ENCODE results near the gene P4HA2. TPM values are rescaled to one million over a fixed set of nuclear protein-coding genes. Genes with fewer than 3 reads are reported as not detected.

Gene P4HA2
- total RNA-seq, 2 experiments from 2014 or later = 6.1 to 8.9 TPM

GRCh38 chr5:132262882-132263547 lies 35.4 kb upstream of the P4HA2 start:
- no peaks in the 10 kb centered on the region for H3K9me3 Mint-ChIP-seq (ENCODE audit: low read depth)
- DNase-seq = no peak
- CTCF ChIA-PET = interaction anchor here (0.6 to 1.8 kb wide), 2 partner anchors 10 to 1136 kb away, joined by 3 to 7 read pairs; no protein-coding TSS in a partner anchor
- no peak overlapping the region for H3K27ac Mint-ChIP-seq
- H3K36me3 Mint-ChIP-seq (ENCODE audit: low read depth) = no peaks in the 10 kb centered on the region
- intact Hi-C loops (cut with DNase I, micrococcal nuclease) = no loop called here
- peaks cover 27% of the 10 kb centered on the region for H3K4me1 Mint-ChIP-seq
- POLR2A ChIA-PET = interaction anchor here (0.8 to 1.0 kb wide), 3 partner anchors 31 to 106 kb away, joined by 3 read pairs; partner anchors contain the start of genes SLC22A4 and SLC22A5
- no peaks in the 10 kb centered on the region for H3K27me3 Mint-ChIP-seq
- no peak for ATAC-seq
- no peak overlapping the region for H3K4me3 Mint-ChIP-seq

- ATAC-seq = no peak
- H3K27me3 Mint-ChIP-seq = no peaks in the 10 kb centered on the region
- intact Hi-C loops (cut with DNase I, micrococcal nuclease) = no loop called here
- H3K4me3 Mint-ChIP-seq = no peak overlapping the region
- H3K27ac Mint-ChIP-seq = no peak overlapping the region
- H3K36me3 Mint-ChIP-seq (ENCODE audit: low read depth) = no peaks in the 10 kb centered on the region
- ChIA-PET POLR2A (interaction anchor here (0.8 to 1.0 kb wide), 2 partner anchors 32 to 107 kb away, joined by 3 read pairs; partner anchors contain the start of genes SLC22A4 and SLC22A5), CTCF (interaction anchor here (1.1 to 1.8 kb wide), 4 partner anchors 10 to 239 kb away, joined by 4 to 7 read pairs (median 4); no protein-coding TSS in a partner anchor)
- DNase-seq = no peak
- peaks cover 27% of the 10 kb centered on the region for H3K4me1 Mint-ChIP-seq
- H3K9me3 Mint-ChIP-seq (ENCODE audit: low read depth) = no peaks in the 10 kb centered on the region
Measured at GRCh38 chr5:132261881-132262845, 34.5 kb upstream of the P4HA2 start.

GRCh38 chr5:132260714-132261551 lies 33.3 kb upstream of the P4HA2 start:
- ChIA-PET CTCF (interaction anchor here (1.1 to 1.6 kb wide), 4 partner anchors 14 to 240 kb away, joined by 4 to 5 read pairs (median 4); no protein-coding TSS in a partner anchor), POLR2A (interaction anchor here (0.6 to 0.9 kb wide), 2 partner anchors 10 to 62 kb away, joined by 3 read pairs; no protein-coding TSS in a partner anchor)
- peaks cover 6% of the 10 kb centered on the region for H3K27me3 Mint-ChIP-seq
- no peak overlapping the region for H3K27ac Mint-ChIP-seq
- H3K36me3 Mint-ChIP-seq (ENCODE audit: low read depth) = no peaks in the 10 kb centered on the region
- ATAC-seq = peak; percentile 63
- H3K9me3 Mint-ChIP-seq (ENCODE audit: low read depth) = no peaks in the 10 kb centered on the region
- H3K4me3 Mint-ChIP-seq = no peak overlapping the region
- intact Hi-C loops (cut with DNase I, micrococcal nuclease) = no loop called here
- peak; percentile 65 for DNase-seq
- H3K4me1 Mint-ChIP-seq = peaks cover 27% of the 10 kb centered on the region

- intact Hi-C loops (cut with DNase I, micrococcal nuclease) = no loop called here
- ChIA-PET CTCF (interaction anchor here (0.5 to 1.2 kb wide), 2 partner anchors 15 to 339 kb away, joined by 3 to 5 read pairs; no protein-coding TSS in a partner anchor), POLR2A (no interaction called here)
- Mint-ChIP-seq H3K27me3 (peaks cover 6% of the 10 kb centered on the region), H3K4me3 (no peak overlapping the region), H3K4me1 (peaks cover 27% of the 10 kb centered on the region), H3K27ac (no peak overlapping the region), H3K9me3 (ENCODE audit: low read depth) (no peaks in the 10 kb centered on the region), H3K36me3 (ENCODE audit: low read depth) (no peaks in the 10 kb centered on the region)
- ATAC-seq (peak; percentile 34), DNase-seq (peak; percentile 33)
Measured at GRCh38 chr5:132260051-132260450, 32.4 kb upstream of the P4HA2 start.

- POLR2A ChIA-PET = no interaction called here
- Mint-ChIP-seq H3K9me3 (ENCODE audit: low read depth) (no peaks in the 10 kb centered on the region), H3K4me3 (no peak overlapping the region), H3K27me3 (peaks cover 6% of the 10 kb centered on the region), H3K36me3 (ENCODE audit: low read depth) (no peaks in the 10 kb centered on the region), H3K4me1 (peaks cover 22% of the 10 kb centered on the region), H3K27ac (no peak overlapping the region)
- CTCF ChIA-PET = interaction anchor here (0.6 to 1.2 kb wide), 2 partner anchors 16 to 66 kb away, joined by 5 to 6 read pairs; no protein-coding TSS in a partner anchor
- intact Hi-C loops (cut with DNase I, micrococcal nuclease) = no loop called here
- ATAC-seq (no peak), DNase-seq (peak; percentile 3)
Measured at GRCh38 chr5:132259069-132259851, 31.6 kb upstream of the P4HA2 start.

GRCh38 chr5:132258102-132259068 lies 30.7 kb upstream of the P4HA2 start:
- Mint-ChIP-seq H3K4me1 (peaks cover 15% of the 10 kb centered on the region), H3K4me3 (no peak overlapping the region), H3K36me3 (ENCODE audit: low read depth) (no peaks in the 10 kb centered on the region), H3K27ac (no peak overlapping the region), H3K9me3 (ENCODE audit: low read depth) (no peaks in the 10 kb centered on the region), H3K27me3 (peaks cover 6% of the 10 kb centered on the region)
- ATAC-seq (no peak), DNase-seq (peak; percentile 4)
- intact Hi-C loops (cut with DNase I, micrococcal nuclease) = no loop called here
- ChIA-PET CTCF (no interaction called here), POLR2A (no interaction called here)

GRCh38 chr5:132257131-132258101 lies 29.8 kb upstream of the P4HA2 start, which contains the start of gene PDLIM4:
Gene PDLIM4 (plus strand): TSS chr5:132257696. CDS start chr5:132257735, 39 bp downstream.
- DNase-seq = peak; percentile 5

GRCh38 chr5:132256783-132257130 lies 29.1 kb upstream of the P4HA2 start:
- DNase-seq (peak; percentile 3), ATAC-seq (no peak)
- intact Hi-C loops (cut with DNase I, micrococcal nuclease) = no loop called here
- no peak overlapping the region for H3K4me3 Mint-ChIP-seq
- POLR2A ChIA-PET = no interaction called here
- CTCF ChIA-PET = interaction anchor here (7.9 kb wide), 1 partner anchor 18 kb away, joined by 48 read pairs; no protein-coding TSS in a partner anchor
- no peak overlapping the region for H3K27ac Mint-ChIP-seq
- peaks cover 6% of the 10 kb centered on the region for H3K27me3 Mint-ChIP-seq
- peaks cover 12% of the 10 kb centered on the region for H3K4me1 Mint-ChIP-seq
- H3K9me3 Mint-ChIP-seq (ENCODE audit: low read depth) = no peaks in the 10 kb centered on the region
- no peaks in the 10 kb centered on the region for H3K36me3 Mint-ChIP-seq (ENCODE audit: low read depth)

More at GRCh38 chr5:132257131-132258101, 29.8 kb upstream of the P4HA2 start, which contains the start of gene PDLIM4:
- H3K36me3 Mint-ChIP-seq (ENCODE audit: low read depth) = no peaks in the 10 kb centered on the region
- peaks cover 6% of the 10 kb centered on the region for H3K27me3 Mint-ChIP-seq
- no peak within 1 kb of the TSS for H3K4me3 Mint-ChIP-seq
- ChIA-PET CTCF (no interaction called here), POLR2A (no interaction called here)
- H3K27ac Mint-ChIP-seq = no peak within 1 kb of the TSS
- no peak for ATAC-seq
- H3K9me3 Mint-ChIP-seq (ENCODE audit: low read depth) = no peaks in the 10 kb centered on the region
- intact Hi-C loops (cut with DNase I, micrococcal nuclease) = no loop called here
- H3K4me1 Mint-ChIP-seq = peaks cover 12% of the 10 kb centered on the region
